RWPE2 (cell line): Measurements from ENCODE around the gene ABHD11.
A peak's percentile ranks its signal among the peaks of the same experiment; 100 is the strongest.

Experiments
- ATAC-seq: fragments of 200-7000 bp; cut with Tn5 transposase; 3 replicates; pipeline ENCODE4 v1.9.1; 2021; ENCODE audit warnings: low read depth
- DNase-seq: peaks from one replicate; pipeline ENCODE4 v3.0.0-alpha.2; 2020; ENCODE audit warnings: low spot score
- H3K27ac ChIP-seq: fragments of 450-650 bp; 2 replicates; pipeline ENCODE4 v1.5.1; 2017; ENCODE audit warnings: mild to moderate bottlenecking; ENCODE audit not compliant: poor library complexity, severe bottlenecking
- H3K27me3 ChIP-seq: fragments of 250-450 bp; sonication (Bioruptor Pico); 2 replicates; pipeline ENCODE4 v1.5.1; 2021; ENCODE audit warnings: mild to moderate bottlenecking, moderate library complexity; ENCODE audit not compliant: insufficient read depth, poor library complexity, severe bottlenecking
- H3K36me3 ChIP-seq: fragments of 250-450 bp; sonication (Bioruptor Pico); 2 replicates; pipeline ENCODE4 v1.5.1; 2020; ENCODE audit warnings: low read depth, mild to moderate bottlenecking, moderate library complexity
- H3K4me1 ChIP-seq: fragments of 250-450 bp; sonication (Bioruptor Pico); 2 replicates; pipeline ENCODE4 v1.5.1; 2021; ENCODE audit warnings: mild to moderate bottlenecking, moderate library complexity; ENCODE audit not compliant: insufficient read depth, poor library complexity, severe bottlenecking
- H3K4me3 ChIP-seq: fragments of 250-450 bp; sonication (Bioruptor Pico); 2 replicates; pipeline ENCODE4 v1.5.1; 2021; ENCODE audit warnings: mild to moderate bottlenecking, moderate library complexity; ENCODE audit not compliant: severe bottlenecking
- H3K9me3 ChIP-seq: fragments of 250-450 bp; sonication (Bioruptor Pico); 2 replicates; pipeline ENCODE4 v1.5.1; 2021; ENCODE audit warnings: mild to moderate bottlenecking, moderate library complexity; ENCODE audit not compliant: severe bottlenecking
- TF ChIP-seq, protein P1 (sequence below): fragments of 450-650 bp; IDR thresholded peaks from one replicate; pipeline ENCODE4 v1.5.1; 2017; ENCODE audit warnings: mild to moderate bottlenecking, moderate library complexity; ENCODE audit not compliant: poor library complexity, severe bottlenecking

ABHD11 gene

DNA sequence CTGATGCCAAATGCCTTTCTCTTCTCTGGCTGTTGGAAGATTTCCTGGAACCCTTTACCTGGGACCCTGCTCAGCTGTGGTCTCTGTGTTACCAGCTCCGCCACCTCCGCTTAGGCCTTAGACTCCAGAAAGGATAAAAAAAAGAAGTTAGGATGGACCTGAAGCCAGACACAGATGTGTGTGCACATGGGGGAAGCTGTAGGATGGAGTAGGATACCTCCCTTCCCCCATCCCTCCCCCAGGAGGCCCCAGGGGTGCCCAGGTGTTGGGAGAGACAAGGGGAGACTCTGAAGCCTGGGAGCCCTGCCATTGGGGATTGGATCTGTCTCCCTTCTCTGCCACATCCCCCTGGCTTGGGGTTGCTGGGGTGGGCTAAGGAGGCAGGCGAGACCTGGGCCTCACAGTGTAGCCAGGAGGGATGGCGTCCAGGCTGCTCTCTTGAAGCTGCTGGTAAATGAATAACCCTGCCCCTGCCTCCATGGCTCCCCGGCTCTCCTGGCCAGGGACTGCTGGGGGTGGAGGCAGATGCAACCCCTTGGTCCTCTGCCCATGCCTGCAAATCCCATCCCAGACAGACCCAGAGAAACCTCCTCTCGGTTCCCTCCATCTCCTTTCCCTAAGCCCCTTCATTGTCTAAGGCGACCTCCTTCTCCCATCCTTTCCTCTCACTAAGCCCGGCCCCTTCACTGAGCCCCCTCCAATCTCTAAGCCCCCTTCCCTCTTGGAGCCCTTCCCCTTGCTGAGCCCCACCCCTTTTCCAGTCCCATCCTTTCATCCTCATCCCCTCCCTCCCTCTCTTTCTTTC, 23.5 kb upstream of the ABHD11 start:
- Histone ChIP-seq H3K27me3 (no peaks in the 10 kb centered on the region), H3K4me1 (no peaks in the 10 kb centered on the region), H3K9me3 (no peaks in the 10 kb centered on the region), H3K27ac (no peak overlapping the region), H3K36me3 (no peaks in the 10 kb centered on the region), H3K4me3 (no peak overlapping the region)
- TF ChIP-seq, protein P1, sequence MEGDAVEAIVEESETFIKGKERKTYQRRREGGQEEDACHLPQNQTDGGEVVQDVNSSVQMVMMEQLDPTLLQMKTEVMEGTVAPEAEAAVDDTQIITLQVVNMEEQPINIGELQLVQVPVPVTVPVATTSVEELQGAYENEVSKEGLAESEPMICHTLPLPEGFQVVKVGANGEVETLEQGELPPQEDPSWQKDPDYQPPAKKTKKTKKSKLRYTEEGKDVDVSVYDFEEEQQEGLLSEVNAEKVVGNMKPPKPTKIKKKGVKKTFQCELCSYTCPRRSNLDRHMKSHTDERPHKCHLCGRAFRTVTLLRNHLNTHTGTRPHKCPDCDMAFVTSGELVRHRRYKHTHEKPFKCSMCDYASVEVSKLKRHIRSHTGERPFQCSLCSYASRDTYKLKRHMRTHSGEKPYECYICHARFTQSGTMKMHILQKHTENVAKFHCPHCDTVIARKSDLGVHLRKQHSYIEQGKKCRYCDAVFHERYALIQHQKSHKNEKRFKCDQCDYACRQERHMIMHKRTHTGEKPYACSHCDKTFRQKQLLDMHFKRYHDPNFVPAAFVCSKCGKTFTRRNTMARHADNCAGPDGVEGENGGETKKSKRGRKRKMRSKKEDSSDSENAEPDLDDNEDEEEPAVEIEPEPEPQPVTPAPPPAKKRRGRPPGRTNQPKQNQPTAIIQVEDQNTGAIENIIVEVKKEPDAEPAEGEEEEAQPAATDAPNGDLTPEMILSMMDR: no peak
- no peak for DNase-seq
- ATAC-seq: 0 out of 3 replicates have a peak, but pooled peaks have one; percentile 29

DNA sequence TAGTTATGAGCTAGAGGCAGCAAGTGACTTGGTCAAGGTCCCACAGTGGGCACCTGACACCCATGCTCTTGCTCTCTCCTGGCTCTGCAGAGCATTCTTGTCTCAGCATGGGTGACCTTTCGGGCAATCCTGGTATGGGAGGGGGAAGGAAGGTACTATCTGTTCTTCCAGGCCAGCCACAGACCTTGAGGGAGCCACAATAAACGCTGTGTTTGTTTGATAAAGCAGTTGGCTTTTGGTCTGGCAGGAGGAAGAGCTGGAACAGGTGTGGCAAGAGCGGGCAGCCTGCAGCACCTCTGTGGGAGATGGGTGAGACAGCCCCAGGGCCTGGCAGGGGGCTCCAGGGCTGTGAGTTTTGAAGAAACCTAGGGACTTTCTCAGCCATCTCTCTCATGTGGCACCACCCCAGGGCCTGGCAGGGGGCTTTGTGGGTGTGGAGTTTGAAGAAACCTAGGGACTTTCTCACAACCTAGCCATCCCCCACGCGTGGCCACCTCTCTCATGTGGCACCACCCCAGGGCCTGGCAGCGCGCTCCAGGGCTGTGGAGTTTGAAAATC, 20.1 kb upstream of the ABHD11 start:
- H3K4me1 ChIP-seq: no peaks in the 10 kb centered on the region
- no peaks in the 10 kb centered on the region for H3K36me3 ChIP-seq
- TF ChIP-seq, protein P1: no peak
- DNase-seq: no peak
- no peaks in the 10 kb centered on the region for H3K27me3 ChIP-seq
- peak; percentile 21; the same call in 1 of the 3 replicates for ATAC-seq
- H3K4me3 ChIP-seq: no peak overlapping the region
- H3K9me3 ChIP-seq: no peaks in the 10 kb centered on the region
- H3K27ac ChIP-seq: no peak overlapping the region

DNA sequence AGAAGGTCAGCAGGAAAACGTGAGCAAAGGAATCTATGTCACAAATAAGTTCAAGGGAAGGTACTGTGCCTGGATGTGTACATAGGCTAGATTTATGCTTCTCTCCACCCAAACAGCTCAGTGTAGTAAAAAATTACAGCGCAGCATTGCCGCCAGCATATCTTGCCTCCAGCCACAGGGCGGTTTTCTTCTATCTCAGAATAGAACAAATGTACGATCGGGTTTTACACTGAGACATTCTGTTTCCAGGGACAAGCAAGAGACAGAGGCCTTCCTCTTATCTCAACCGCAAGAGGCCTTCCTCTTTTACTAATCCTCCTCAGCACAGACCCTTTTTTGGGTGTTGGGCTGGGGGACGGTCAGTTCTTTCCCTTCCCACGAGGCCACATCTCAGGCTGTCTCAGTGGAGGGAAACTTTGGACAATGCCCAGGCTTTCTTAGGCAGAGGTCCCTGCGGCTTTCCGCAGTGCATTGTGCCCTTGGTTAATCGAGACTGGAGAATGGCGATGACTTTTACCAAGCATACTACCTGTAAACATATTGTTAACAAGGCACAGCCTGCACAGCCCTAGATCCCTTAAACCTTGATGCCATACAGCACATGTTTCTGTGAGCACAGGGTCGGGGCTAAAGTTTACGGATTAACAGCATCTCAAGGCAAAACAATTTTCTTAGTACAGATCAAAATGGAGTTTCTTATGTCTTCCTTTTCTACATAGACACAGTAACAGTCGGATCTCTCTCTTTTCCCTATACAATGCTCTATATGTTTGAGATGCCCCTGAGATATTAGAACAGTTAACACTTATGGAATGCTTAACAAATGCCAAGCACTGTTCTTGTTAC, 11.6 kb upstream of the ABHD11 start:
- Histone ChIP-seq H3K4me3 (no peak overlapping the region), H3K9me3 (no peaks in the 10 kb centered on the region), H3K4me1 (no peaks in the 10 kb centered on the region), H3K27ac (no peak overlapping the region), H3K36me3 (no peaks in the 10 kb centered on the region), H3K27me3 (no peaks in the 10 kb centered on the region)
- no peak for DNase-seq
- TF ChIP-seq, protein P1: no peak
- no peak for ATAC-seq

DNA sequence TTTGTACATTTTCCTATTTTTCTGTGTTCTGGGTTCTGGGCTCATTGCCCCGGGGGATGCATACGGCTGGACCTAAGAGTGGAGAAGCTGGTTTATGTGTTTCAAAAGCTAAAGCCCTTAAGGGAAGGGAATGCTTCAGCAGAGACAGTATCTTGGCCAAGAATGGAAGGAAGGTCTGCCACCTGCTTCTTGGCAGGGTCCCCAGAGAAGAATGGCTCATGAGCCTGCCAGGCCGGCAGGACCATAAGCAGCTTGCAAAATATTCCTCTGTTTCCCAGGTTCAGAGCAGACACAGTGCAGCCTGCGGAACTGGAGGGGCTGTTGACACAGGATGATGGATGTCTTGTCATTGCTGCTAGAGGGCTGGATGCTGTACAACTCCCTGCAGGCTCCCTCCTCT, 7.8 kb upstream of the ABHD11 start:
- Histone ChIP-seq H3K36me3 (no peaks in the 10 kb centered on the region), H3K4me3 (no peak overlapping the region), H3K9me3 (no peaks in the 10 kb centered on the region), H3K27ac (no peak overlapping the region), H3K4me1 (no peaks in the 10 kb centered on the region), H3K27me3 (no peaks in the 10 kb centered on the region)
- ATAC-seq (no peak), DNase-seq (no peak)
- TF ChIP-seq, protein P1: no peak
